Neuronal stem cell (in vitro differentiated cells): Measurements from ENCODE around the gene TACC2.

Experiments used
- DNase-seq: peaks from one replicate; pipeline ENCODE4 v3.0.0-alpha.2; 2013; ENCODE audit warnings: low spot score
- H2AFZ ChIP-seq: one replicate; pipeline ENCODE4 v1.6.1; 2013; ENCODE audit warnings: mild to moderate bottlenecking, low read length, inconsistent platforms
- H2AK5ac ChIP-seq: 2 replicates; pipeline ENCODE4 v1.6.1; 2013; ENCODE audit warnings: low read depth, mild to moderate bottlenecking, inconsistent platforms, low read length, moderate library complexity, mixed read lengths
- H2BK120ac ChIP-seq: 2 replicates; pipeline ENCODE4 v1.6.1; 2013; ENCODE audit warnings: low read depth, mild to moderate bottlenecking, inconsistent platforms, low read length, moderate library complexity, mixed read lengths
- H2BK12ac ChIP-seq: one replicate; pipeline ENCODE4 v1.6.1; 2013; ENCODE audit warnings: low read length, inconsistent platforms
- H2BK15ac ChIP-seq: 2 replicates; pipeline ENCODE4 v1.6.1; 2013; ENCODE audit warnings: mild to moderate bottlenecking, low read length, inconsistent platforms, mixed read lengths
- H2BK5ac ChIP-seq: one replicate; pipeline ENCODE4 v1.6.1; 2013; ENCODE audit warnings: inconsistent platforms, mild to moderate bottlenecking, low read length, moderate library complexity
- H3K14ac ChIP-seq: one replicate; pipeline ENCODE4 v1.6.1; 2013; ENCODE audit warnings: low read length, inconsistent platforms
- H3K18ac ChIP-seq: 2 replicates; pipeline ENCODE4 v1.6.1; 2013; ENCODE audit warnings: low read length, inconsistent platforms
- H3K23ac ChIP-seq: 2 replicates; pipeline ENCODE4 v1.6.1; 2013; ENCODE audit warnings: low read depth, mild to moderate bottlenecking, mixed read lengths, low read length, inconsistent platforms; ENCODE audit not compliant: poor library complexity
- H3K27ac ChIP-seq: replicated peaks from 3 replicates; pipeline ENCODE4 v1.5.1; 2013; ENCODE audit warnings: low read length, inconsistent platforms
- H3K27me3 ChIP-seq, 3 experiments: 2 replicates each; pipeline ENCODE4 v1.6.1; 2013; ENCODE audit warnings: low read length in 3 of 3, mild to moderate bottlenecking in 2 of 3, inconsistent platforms in 1 of 3, low read depth in 1 of 3, mixed read lengths in 1 of 3, moderate library complexity in 1 of 3; ENCODE audit not compliant: control insufficient read depth in 3 of 3, insufficient read depth in 3 of 3
- H3K36me3 ChIP-seq, 2 donors: replicated peaks in 1 of 2; 2 replicates each; pipeline ENCODE4 v1.6.1; 2013; ENCODE audit warnings: low read length in 2 of 2; ENCODE audit not compliant: control insufficient read depth in 2 of 2, insufficient read depth in 2 of 2
- H3K4ac ChIP-seq: 2 replicates; pipeline ENCODE4 v1.6.1; 2013; ENCODE audit warnings: inconsistent platforms, mild to moderate bottlenecking, low read length, moderate library complexity
- H3K4me1 ChIP-seq, 2 donors: 1 replicate in 1 of 2; 2 replicates in 1 of 2; pipeline ENCODE4 v1.6.1; 2013; ENCODE audit warnings: low read length in 2 of 2, low read depth in 1 of 2; ENCODE audit not compliant: control insufficient read depth in 2 of 2, insufficient read depth in 1 of 2
- H3K4me2 ChIP-seq: one replicate; pipeline ENCODE4 v1.6.1; 2013; ENCODE audit warnings: mild to moderate bottlenecking, low read length, inconsistent platforms; ENCODE audit not compliant: insufficient read depth, poor library complexity, severe bottlenecking
- H3K4me3 ChIP-seq, 2 donors: 2 replicates each; pipeline ENCODE4 v1.5.1; 2013; ENCODE audit warnings: low read length in 2 of 2, mild to moderate bottlenecking in 2 of 2, inconsistent platforms in 1 of 2, moderate library complexity in 1 of 2
- H3K79me1 ChIP-seq: one replicate; pipeline ENCODE4 v1.6.1; 2013; ENCODE audit warnings: low read depth, mild to moderate bottlenecking, inconsistent platforms, low read length, moderate library complexity
- H3K9ac ChIP-seq: one replicate; pipeline ENCODE4 v1.6.1; 2013; ENCODE audit warnings: mild to moderate bottlenecking, low read depth, low read length, inconsistent platforms; ENCODE audit not compliant: poor library complexity
- H3K9me3 ChIP-seq, 2 donors: replicated peaks in 1 of 2; 2 replicates each; pipeline versions ENCODE3 to v1.6.1; 2013; ENCODE audit warnings: low read length in 2 of 2, mild to moderate bottlenecking in 2 of 2, inconsistent platforms in 1 of 2, low read depth in 1 of 2, mixed read lengths in 1 of 2, moderate library complexity in 1 of 2; ENCODE audit not compliant: control insufficient read depth in 2 of 2, insufficient read depth in 1 of 2
- H4K8ac ChIP-seq: one replicate; pipeline ENCODE4 v1.6.1; 2013; ENCODE audit warnings: low read depth, mild to moderate bottlenecking, inconsistent platforms, low read length, moderate library complexity
- H4K91ac ChIP-seq: one replicate; pipeline ENCODE4 v1.6.1; 2013; ENCODE audit warnings: low read length, low read depth, mild to moderate bottlenecking, inconsistent platforms; ENCODE audit not compliant: poor library complexity
- WGBS, 2 donors: extraction: QIAGEN DNeasy Blood & Tissue Kit; methylation state at CpG; one replicate each; pipeline ENCODE4 v1.1.7; 2013; ENCODE audit warnings: missing lambda C conversion rate in 2 of 2, mixed read lengths in 1 of 2; ENCODE audit not compliant: insufficient read length in 2 of 2, insufficient replicate concordance in 1 of 2; ENCODE audit errors: extremely low coverage in 2 of 2; 5-methylcytosine and 5-hydroxymethylcytosine counted together

TACC2 gene

DNA sequence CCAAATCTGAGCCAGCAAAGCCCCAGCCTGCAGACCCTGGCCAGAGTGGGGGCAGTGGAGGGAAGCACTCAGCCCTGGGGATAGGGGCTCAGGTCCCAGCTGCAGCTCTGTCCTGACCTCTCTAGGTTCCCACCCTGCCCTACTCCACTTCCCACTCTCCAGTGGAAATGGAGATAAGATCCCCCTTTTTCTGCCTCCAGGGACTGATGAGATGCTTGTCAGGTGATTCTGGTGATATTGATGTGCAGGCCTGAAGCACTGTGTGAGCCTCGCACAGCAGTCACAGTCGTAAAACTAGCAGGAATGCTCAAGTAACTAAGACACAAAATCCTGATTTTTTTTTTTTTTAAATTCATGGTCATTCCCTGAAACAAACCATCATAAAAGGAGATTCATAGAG is 227.1 kb downstream of the TACC2 start:
- H3K36me3 ChIP-seq, result peaks cover 32 to 97% of the 10 kb centered on the region in 2 donors
- no peak overlapping the region for H2AK5ac ChIP-seq
- no peak overlapping the region for H2BK120ac ChIP-seq
- H3K9me3 ChIP-seq, result no peaks in the 10 kb centered on the region
- H3K4me1 ChIP-seq, result no peaks in the 10 kb centered on the region
- H3K4me3 ChIP-seq, result no peak overlapping the region
- H3K9ac ChIP-seq, result no peak overlapping the region
- WGBS, 2 donors, result no CpG with 5 or more reads among the region's 2 CpGs
- H3K18ac ChIP-seq, result no peak overlapping the region
- no peak overlapping the region for H3K4ac ChIP-seq
- no peaks in the 10 kb centered on the region for H3K79me1 ChIP-seq
- no peak overlapping the region for H4K8ac ChIP-seq
- no peak overlapping the region for H3K27ac ChIP-seq
- no peak overlapping the region for H2BK15ac ChIP-seq
- no peak overlapping the region for H2AFZ ChIP-seq
- H2BK5ac ChIP-seq, result no peak overlapping the region
- H3K14ac ChIP-seq, result no peak overlapping the region
- DNase-seq, result no peak
- no peaks in the 10 kb centered on the region for H3K27me3 ChIP-seq
- no peak overlapping the region for H3K4me2 ChIP-seq
- H2BK12ac ChIP-seq, result no peak overlapping the region
- H3K23ac ChIP-seq, result no peak overlapping the region
- no peak overlapping the region for H4K91ac ChIP-seq

DNA sequence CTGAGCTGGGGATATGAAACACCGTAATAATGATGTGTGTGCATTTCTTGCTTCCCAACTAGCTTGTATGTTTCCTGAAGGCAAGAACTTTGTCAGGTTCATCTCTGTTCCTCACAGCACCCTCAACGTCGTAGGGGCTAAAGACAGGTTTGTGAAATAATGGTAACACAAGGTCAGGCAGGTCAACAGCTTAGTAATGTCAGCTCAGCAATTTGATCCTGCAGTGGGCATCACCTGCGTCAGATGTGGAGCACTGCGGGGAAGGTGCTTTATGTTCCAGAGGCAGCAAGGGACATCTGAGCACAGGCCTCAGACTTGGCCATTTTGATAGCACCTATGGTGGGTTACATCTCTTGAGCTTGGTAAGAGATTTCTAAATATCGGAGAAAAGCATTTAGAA is 230.4 kb downstream of the TACC2 start:
- H3K14ac ChIP-seq, result no peak overlapping the region
- H3K27ac ChIP-seq, result no peak overlapping the region
- no peak for DNase-seq
- H3K4me2 ChIP-seq, result no peak overlapping the region
- no peak overlapping the region for H2BK12ac ChIP-seq
- WGBS, 2 donors, result no CpG with 5 or more reads among the region's 6 CpGs
- no peak overlapping the region for H2BK15ac ChIP-seq
- H3K27me3 ChIP-seq, result no peaks in the 10 kb centered on the region
- H3K79me1 ChIP-seq, result no peaks in the 10 kb centered on the region
- peaks cover 28 to 98% of the 10 kb centered on the region in 2 donors for H3K36me3 ChIP-seq
- H4K91ac ChIP-seq, result no peak overlapping the region
- no peak overlapping the region for H3K18ac ChIP-seq
- no peak overlapping the region for H2AFZ ChIP-seq
- H2AK5ac ChIP-seq, result no peak overlapping the region
- H2BK120ac ChIP-seq, result no peak overlapping the region
- no peaks in the 10 kb centered on the region for H3K4me1 ChIP-seq
- no peak overlapping the region for H4K8ac ChIP-seq
- H3K9me3 ChIP-seq, result no peaks in the 10 kb centered on the region
- H3K4me3 ChIP-seq, result no peak overlapping the region
- H3K9ac ChIP-seq, result no peak overlapping the region
- no peak overlapping the region for H3K23ac ChIP-seq
- no peak overlapping the region for H2BK5ac ChIP-seq
- no peak overlapping the region for H3K4ac ChIP-seq

DNA sequence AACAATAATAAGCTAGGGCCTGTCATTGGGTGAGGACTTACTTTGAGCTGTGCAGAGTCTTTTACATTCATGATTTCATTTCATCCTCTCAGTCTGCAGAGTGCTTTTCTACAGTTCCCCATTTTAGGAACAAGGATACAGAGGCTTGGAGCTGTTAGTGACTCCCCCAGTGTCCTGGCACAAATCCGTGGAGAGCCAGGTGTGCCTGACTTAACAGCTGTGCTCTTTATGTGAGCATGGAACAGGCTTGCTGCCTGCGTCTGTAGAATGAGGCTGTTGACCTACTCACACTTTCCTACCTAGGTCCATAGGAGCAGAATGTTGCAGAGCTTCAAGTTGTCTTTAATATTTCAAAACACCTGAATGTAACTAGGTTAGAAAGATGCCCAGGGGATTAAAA is 231.8 kb downstream of the TACC2 start:
- Histone ChIP-seq H3K4me3 (no peak overlapping the region), H3K18ac (no peak overlapping the region), H2AK5ac (no peak overlapping the region), H3K27ac (no peak overlapping the region), H3K79me1 (no peaks in the 10 kb centered on the region), H3K9ac (no peak overlapping the region), H3K27me3 (no peaks in the 10 kb centered on the region), H4K8ac (no peak overlapping the region), H2BK120ac (no peak overlapping the region), H2BK15ac (no peak overlapping the region), H2BK5ac (no peak overlapping the region), H2AFZ (no peak overlapping the region), H3K4ac (no peak overlapping the region), H3K4me2 (no peak overlapping the region), H2BK12ac (no peak overlapping the region), H3K4me1 (no peaks in the 10 kb centered on the region), H3K14ac (no peak overlapping the region), H3K9me3 (peaks cover 0 to 3% of the 10 kb centered on the region in 2 donors), H3K23ac (no peak overlapping the region), H3K36me3 (peaks cover 36 to 98% of the 10 kb centered on the region in 2 donors), H4K91ac (no peak overlapping the region)
- DNase-seq, result no peak
- WGBS, 2 donors, result no CpG with 5 or more reads among the region's 2 CpGs

DNA sequence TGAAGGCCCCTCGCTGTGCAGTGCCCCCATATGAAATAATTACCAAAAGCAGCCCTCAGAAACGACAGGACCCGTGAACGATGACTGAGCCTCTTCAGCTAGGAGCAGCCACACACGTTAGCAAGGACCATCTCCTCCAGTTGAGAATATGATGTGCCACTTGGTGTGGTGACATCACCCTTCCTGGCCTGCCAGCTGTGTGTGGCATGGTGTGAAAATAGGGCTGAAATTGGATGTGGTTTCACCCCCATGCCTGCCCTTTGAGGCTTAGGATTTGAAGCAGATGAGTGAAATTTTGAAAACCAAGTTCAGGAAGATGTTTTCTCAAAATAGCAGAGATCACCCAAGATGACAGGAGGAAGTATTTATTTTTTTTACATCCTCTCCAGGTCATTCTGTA is 233.0 kb downstream of the TACC2 start:
- Histone ChIP-seq H3K79me1 (no peaks in the 10 kb centered on the region), H3K27me3 (no peaks in the 10 kb centered on the region), H3K4me1 (no peaks in the 10 kb centered on the region), H3K4me3 (no peak overlapping the region), H2BK12ac (no peak overlapping the region), H3K23ac (no peak overlapping the region), H3K14ac (no peak overlapping the region), H3K9me3 (peaks cover 0 to 3% of the 10 kb centered on the region in 2 donors), H2AFZ (no peak overlapping the region), H2BK5ac (no peak overlapping the region), H3K4ac (no peak overlapping the region), H3K27ac (no peak overlapping the region), H3K4me2 (no peak overlapping the region), H3K18ac (no peak overlapping the region), H4K8ac (no peak overlapping the region), H3K9ac (no peak overlapping the region), H2AK5ac (no peak overlapping the region), H2BK120ac (no peak overlapping the region), H3K36me3 (peaks cover 37 to 98% of the 10 kb centered on the region in 2 donors), H2BK15ac (no peak overlapping the region), H4K91ac (no peak overlapping the region)
- no peak for DNase-seq
- no CpG with 5 or more reads among the region's 5 CpGs for WGBS, 2 donors
